Stimulated activated naive B cell treated with anti-CD40 and anti-IgM and Interleukin-4, amounts not matched to agents 10 μg/mL and 1 μg/mL and 100 μg/mL, for 72 hours (primary cell): ENCODE data around the gene STK10.
"Not testable (repeated sequence)": the region's sequence is repeated elsewhere in the genome, so short reads cannot be mapped to it uniquely, and the experiment has no call there.

ENCODE experiments used
- ATAC-seq, 2 donors: fragments of 150-1000 bp; cut with Tn5 transposase; replicated peaks; 2 replicates each; pipeline ENCODE4 v1.10.0; 2021; ENCODE audit warnings: moderate library complexity in 1 of 2
- DNase-seq: peaks from one replicate; pipeline ENCODE4 v3.0.0; 2021
- H3K27ac Mint-ChIP-seq: one replicate; pipeline ENCODE4 v1.8.0; 2022; ENCODE audit warnings: mild to moderate bottlenecking, mixed read lengths
- H3K27me3 Mint-ChIP-seq, 2 donors: one replicate each; pipeline ENCODE4 v1.8.0; 2022; ENCODE audit warnings: mixed read lengths in 2 of 2
- H3K36me3 Mint-ChIP-seq, 2 donors: one replicate each; pipeline ENCODE4 v1.8.0; 2022; ENCODE audit warnings: mixed read lengths in 2 of 2, mild to moderate bottlenecking in 1 of 2
- H3K4me1 Mint-ChIP-seq, 2 donors: one replicate each; pipeline ENCODE4 v1.8.0; 2022; ENCODE audit warnings: mixed read lengths in 2 of 2, mild to moderate bottlenecking in 1 of 2
- H3K4me3 Mint-ChIP-seq, 2 donors: one replicate each; pipeline ENCODE4 v1.8.0; 2022; ENCODE audit warnings: mild to moderate bottlenecking in 2 of 2, mixed read lengths in 2 of 2, moderate library complexity in 1 of 2
- H3K9me3 Mint-ChIP-seq, 2 donors: one replicate each; pipeline ENCODE4 v1.8.0; 2022; ENCODE audit warnings: mixed read lengths in 2 of 2, mild to moderate bottlenecking in 1 of 2

The STK10 gene

DNA sequence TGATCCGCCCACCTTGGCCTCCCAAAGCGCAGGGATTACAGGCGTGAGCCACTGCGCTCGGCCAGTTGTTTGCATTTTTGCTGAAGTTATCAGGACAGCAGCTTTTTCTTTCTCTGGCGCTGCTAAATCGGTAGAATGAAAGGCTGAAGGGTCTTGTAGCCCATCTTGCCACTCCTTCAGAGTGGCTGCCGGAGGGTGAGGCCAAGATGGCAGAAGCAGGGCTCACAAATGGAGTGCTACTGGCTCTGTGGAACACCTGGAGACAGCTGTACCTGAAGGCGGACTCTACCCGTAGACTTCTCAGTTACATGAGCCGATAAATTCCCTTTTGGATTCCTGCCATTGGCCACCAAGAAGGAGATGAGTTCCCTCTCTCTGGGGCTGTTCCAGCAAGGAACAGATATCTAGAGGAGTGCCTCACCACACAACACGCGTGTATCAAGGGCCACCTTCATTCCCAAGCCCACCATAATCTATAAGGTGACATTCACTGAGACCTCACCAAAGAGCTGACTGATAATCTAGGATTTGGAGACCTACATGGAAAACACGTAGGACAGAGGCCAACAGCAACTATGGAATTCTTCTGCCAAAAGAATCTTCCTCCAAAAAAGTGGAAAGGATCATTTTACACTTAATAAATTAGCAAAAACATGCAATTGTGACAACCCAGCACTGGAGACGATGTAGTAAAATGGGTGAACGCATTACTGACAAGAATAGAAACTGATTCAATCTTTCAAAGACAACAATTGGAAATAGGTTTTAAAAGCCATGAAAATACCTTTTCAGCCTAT, 21.8 kb downstream of the STK10 start:
- Mint-ChIP-seq H3K4me3 (no peak overlapping the region), H3K36me3 (peaks cover 33 to 44% of the 10 kb centered on the region in 2 donors), H3K4me1 (peaks cover 47 to 92% of the 10 kb centered on the region in 2 donors), H3K9me3 (no peaks in the 10 kb centered on the region), H3K27me3 (no peaks in the 10 kb centered on the region), H3K27ac (no peak overlapping the region)
- ATAC-seq (no peak), DNase-seq (no peak)

DNA sequence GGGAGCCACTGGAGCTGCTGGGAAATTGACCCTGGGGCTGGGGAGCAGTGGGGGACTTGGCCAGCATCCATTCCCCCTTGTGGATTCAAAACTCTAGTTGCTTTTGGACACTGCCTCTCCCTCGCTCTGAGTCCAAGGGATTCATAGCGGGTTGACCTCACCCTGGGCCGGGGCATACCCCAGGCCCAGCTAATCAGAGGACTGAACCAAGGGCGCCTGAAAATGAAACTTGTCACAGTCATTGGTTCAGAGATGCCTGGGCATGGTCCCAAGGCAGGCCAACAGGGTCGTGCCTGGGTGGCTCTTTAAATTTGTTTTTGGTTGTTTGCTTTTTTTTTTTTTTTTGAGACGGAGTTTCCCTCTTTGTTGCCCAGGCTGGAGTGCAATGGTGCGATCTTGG, 22.6 kb downstream of the STK10 start:
- no peak for DNase-seq
- Mint-ChIP-seq H3K27ac (peak overlapping the region; percentile 76), H3K4me3 (no peak overlapping the region), H3K27me3 (no peaks in the 10 kb centered on the region), H3K36me3 (peaks cover 34 to 42% of the 10 kb centered on the region in 2 donors), H3K9me3 (no peaks in the 10 kb centered on the region), H3K4me1 (peaks cover 46 to 92% of the 10 kb centered on the region in 2 donors)
- peak; percentile 52 to 72 for ATAC-seq

DNA sequence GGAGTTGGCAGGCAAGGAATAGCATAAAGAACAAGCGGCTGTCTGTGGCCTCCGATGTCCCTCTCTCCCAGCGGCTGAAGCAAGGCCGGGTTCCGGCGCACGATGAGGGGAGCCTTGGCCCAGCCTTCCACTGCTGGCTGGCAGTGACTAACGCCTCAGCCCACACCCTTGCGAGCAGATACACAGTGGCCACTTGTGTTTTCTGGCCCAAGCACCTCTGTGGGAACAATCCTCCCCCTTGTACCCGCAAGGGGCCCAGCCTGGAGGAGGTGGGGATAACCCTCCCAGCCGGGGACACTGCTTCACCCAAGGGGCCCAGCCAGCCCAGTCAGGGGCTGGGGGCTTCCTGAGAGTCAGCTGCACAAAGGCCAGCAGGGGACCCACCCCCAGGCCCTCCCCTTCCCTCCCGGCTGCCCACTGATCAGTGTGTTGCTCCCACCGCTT, 23.2 kb downstream of the STK10 start:
- Mint-ChIP-seq H3K4me3 (no peak overlapping the region), H3K9me3 (no peaks in the 10 kb centered on the region), H3K27ac (peak overlapping the region; percentile 76), H3K36me3 (peaks cover 30 to 41% of the 10 kb centered on the region in 2 donors), H3K4me1 (peaks cover 45 to 92% of the 10 kb centered on the region in 2 donors), H3K27me3 (no peaks in the 10 kb centered on the region)
- ATAC-seq (no peak), DNase-seq (no peak)

DNA sequence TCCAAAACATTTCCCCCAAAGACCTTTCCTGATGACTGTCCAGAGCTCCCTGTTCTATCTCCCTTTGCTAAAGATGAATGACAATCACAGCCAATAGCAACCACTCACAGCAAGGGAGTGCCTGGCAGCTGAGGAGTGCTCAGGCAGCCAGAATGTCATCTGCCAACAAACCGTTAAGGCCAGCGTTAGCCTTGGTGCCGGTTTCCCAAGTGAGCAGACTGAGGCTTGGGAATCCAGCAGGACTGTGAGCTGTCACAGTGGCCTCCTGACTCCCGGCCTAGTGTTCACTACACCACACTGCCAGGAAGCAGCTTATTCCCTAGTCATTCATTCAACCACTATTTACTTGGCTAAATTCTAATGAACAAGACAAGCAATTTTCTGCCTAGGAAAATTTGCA, 24.7 kb downstream of the STK10 start:
- H3K27ac Mint-ChIP-seq, result no peak overlapping the region
- peaks cover 34 to 39% of the 10 kb centered on the region in 2 donors for H3K36me3 Mint-ChIP-seq
- ATAC-seq (no peak), DNase-seq (no peak)
- H3K9me3 Mint-ChIP-seq, result no peaks in the 10 kb centered on the region
- peaks cover 47 to 90% of the 10 kb centered on the region in 2 donors for H3K4me1 Mint-ChIP-seq
- no peaks in the 10 kb centered on the region for H3K27me3 Mint-ChIP-seq
- H3K4me3 Mint-ChIP-seq, result no peak overlapping the region

DNA sequence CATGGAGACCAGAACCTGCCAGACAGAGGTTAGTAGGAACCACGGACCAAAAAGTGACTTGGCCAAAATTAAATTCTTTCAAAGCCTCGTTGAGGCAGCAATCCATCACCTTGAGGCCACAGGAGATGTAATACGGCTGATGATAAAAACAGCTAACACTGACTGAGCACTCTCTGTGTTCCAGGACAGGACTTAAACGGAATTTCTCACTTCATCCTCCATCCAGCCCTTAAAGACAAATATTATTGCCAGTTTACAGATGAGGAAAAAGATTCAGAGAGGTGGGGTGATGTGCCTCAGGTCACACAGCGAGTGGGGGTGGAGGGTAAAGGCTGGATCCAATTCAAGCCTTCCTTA, 25.1 kb downstream of the STK10 start:
- no peak overlapping the region for H3K4me3 Mint-ChIP-seq
- no peak overlapping the region for H3K27ac Mint-ChIP-seq
- no peaks in the 10 kb centered on the region for H3K9me3 Mint-ChIP-seq
- no peak for ATAC-seq
- no peaks in the 10 kb centered on the region for H3K27me3 Mint-ChIP-seq
- H3K4me1 Mint-ChIP-seq, result peaks cover 45 to 88% of the 10 kb centered on the region in 2 donors
- DNase-seq, result no peak
- peaks cover 36 to 43% of the 10 kb centered on the region in 2 donors for H3K36me3 Mint-ChIP-seq

DNA sequence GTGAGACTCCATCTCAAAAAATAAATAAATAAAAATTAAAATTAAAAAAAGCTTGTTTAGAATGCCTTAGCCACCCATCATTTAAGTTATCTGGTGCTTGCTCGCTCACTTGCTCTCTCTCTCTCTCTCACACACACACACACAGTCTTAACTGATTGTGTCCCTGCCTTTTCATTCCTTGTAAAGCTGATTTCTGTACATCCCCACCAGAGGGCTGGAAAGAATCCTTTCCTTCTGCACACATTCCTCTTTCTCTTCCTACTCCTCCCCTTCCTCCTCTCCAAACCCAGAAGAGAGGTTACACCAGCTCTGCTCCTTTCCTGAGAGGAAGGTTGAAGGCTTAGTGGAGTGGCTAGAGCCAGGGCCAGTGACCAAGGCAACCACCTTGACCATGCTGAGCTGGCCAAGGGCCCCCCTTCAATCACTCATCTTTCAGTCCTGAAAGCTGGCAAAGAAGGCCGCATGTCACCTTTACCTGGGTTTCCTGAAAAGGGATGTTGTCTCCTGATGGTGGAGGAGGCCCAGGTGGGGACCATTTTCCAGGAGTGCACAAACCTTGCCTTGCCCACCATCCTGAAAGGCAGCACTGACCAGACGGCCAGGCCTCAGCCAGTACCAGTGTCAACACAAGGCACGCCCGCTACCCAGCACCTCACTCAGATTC, 25.6 kb downstream of the STK10 start:
- no peak for ATAC-seq
- no peak overlapping the region for H3K4me3 Mint-ChIP-seq
- peaks cover 44 to 82% of the 10 kb centered on the region in 2 donors for H3K4me1 Mint-ChIP-seq
- peaks cover 39 to 46% of the 10 kb centered on the region in 2 donors for H3K36me3 Mint-ChIP-seq
- no peak for DNase-seq
- H3K9me3 Mint-ChIP-seq, result no peaks in the 10 kb centered on the region
- peak overlapping the region; percentile 72 for H3K27ac Mint-ChIP-seq
- no peaks in the 10 kb centered on the region for H3K27me3 Mint-ChIP-seq

DNA sequence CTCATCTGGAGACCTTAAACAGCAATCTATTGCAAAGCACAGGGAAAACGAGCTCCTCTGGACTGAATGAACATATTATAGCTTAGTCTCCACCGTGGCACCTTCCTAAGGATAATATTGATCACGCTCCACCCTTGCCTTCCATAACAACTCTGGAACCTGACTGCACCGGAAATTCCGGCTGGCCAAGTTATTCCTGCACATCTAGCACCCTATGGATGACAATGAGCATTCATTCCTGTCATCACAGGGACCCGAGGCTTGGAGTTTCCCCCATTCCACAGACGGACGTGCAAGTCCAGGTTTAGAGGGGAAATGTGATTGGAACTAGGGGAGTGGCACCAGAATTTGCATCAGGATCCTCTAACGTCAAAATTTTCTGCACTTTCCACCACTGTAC, 27.5 kb downstream of the STK10 start:
- ATAC-seq, result no peak
- DNase-seq, result no peak
- Mint-ChIP-seq H3K4me3 (no peak overlapping the region), H3K4me1 (peaks cover 53 to 81% of the 10 kb centered on the region in 2 donors), H3K36me3 (peaks cover 43 to 49% of the 10 kb centered on the region in 2 donors), H3K27ac (peak overlapping the region; percentile 67), H3K9me3 (no peaks in the 10 kb centered on the region), H3K27me3 (no peaks in the 10 kb centered on the region)

DNA sequence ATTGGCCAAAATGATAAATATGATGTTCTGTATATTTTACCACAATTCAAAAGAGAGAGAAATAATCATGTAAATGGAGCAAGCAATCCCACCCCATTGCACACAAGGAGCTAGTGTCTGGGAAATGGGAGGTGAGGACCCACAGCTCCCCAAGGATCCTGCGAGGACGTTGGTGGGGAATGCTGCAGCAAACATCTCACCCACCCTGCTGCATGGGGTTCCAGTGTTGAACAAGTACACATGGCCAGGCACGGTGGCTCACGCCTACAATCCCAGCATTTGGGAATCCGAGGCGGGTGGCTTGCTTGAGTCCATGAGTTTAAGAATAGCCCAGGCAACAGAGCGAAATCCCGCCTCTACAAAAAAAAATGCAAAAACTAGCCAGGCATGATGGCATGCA, 29.0 kb downstream of the STK10 start:
- Mint-ChIP-seq H3K4me1 (peaks cover 55 to 85% of the 10 kb centered on the region in 2 donors), H3K27me3 (no peaks in the 10 kb centered on the region), H3K4me3 (peak overlapping the region in 1 of 2 donors; percentile 19), H3K36me3 (peaks cover 51 to 61% of the 10 kb centered on the region in 2 donors), H3K9me3 (no peaks in the 10 kb centered on the region), H3K27ac (peak overlapping the region; percentile 33)
- ATAC-seq, result no peak
- no peak for DNase-seq

DNA sequence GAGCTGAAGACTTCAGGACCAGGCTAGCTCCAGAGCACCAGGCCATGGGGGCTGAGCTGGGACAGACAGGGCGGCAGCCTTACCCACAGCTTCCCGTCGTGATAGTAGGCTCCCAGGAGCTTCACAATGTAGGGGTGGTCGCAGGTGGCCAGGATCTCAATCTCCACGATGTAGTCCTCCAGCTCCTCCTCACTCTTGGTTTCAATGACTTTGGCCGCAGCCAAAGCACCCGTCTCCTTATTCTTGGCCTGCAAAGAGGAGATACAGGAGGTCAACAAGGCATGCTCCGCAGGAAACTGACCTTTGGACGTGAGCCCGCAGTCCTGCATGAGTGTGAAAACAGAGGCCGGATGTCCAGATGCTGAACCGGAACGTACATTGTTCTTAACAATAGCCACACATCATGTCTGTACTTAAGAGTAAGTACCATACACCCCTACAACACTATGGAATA, 31.5 kb downstream of the STK10 start:
- Mint-ChIP-seq H3K4me3 (peak overlapping the region in 1 of 2 donors; percentile 56), H3K4me1 (peaks cover 62 to 82% of the 10 kb centered on the region in 2 donors), H3K36me3 (peaks cover 66 to 75% of the 10 kb centered on the region in 2 donors), H3K9me3 (no peaks in the 10 kb centered on the region), H3K27me3 (no peaks in the 10 kb centered on the region), H3K27ac (peak overlapping the region; percentile 88)
- ATAC-seq, result no peak
- no peak for DNase-seq

DNA sequence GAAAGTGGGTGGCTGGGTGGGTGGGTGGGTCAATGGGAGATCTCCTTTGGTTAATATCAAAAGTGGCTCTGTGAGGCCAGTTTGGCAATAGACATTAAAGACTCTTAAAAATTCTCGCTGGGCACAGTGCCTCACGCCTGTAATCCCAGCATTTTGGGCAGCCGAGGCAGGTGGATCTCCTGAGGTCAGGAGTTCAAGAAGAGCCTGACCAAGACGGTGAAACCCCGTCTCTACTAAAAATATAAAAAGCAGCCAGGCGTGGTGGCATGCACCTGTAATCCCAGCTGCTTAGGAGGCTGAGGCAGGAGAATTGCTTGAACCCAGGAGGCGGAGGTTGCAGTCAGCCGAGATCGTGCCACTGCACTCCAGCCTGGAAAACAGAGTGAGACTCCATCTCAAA, 32.9 kb downstream of the STK10 start:
- Mint-ChIP-seq H3K4me3 (peak overlapping the region in 1 of 2 donors; percentile 30), H3K4me1 (peaks cover 64 to 82% of the 10 kb centered on the region in 2 donors), H3K27ac (peak overlapping the region; percentile 53), H3K36me3 (peaks cover 69 to 78% of the 10 kb centered on the region in 2 donors)
- H3K27me3 Mint-ChIP-seq, DNase-seq, H3K9me3 Mint-ChIP-seq: not testable (repeated sequence)
- ATAC-seq, result peak; percentile 5 to 20

DNA sequence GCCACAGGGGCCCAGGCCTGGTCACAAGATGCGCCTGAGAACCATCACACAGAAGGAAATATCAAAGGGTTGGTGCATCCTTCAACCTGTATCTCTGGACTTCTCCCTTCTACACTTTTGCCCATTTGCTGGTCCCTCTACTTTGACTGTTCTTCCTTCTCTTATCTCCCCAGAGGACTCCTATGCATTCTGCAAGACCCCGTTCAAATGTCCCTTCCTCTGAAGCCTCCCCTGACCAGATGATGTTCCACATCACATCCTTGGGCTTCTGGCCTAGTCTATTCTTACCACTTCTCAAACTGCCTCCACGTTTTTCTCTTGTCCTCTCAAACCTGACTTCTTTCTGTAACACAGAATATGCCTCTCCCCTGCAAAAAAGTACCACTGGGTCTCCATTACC, 34.3 kb downstream of the STK10 start:
- DNase-seq (no peak), ATAC-seq (no peak)
- peak overlapping the region; percentile 25 for H3K27ac Mint-ChIP-seq
- H3K27me3 Mint-ChIP-seq, result no peaks in the 10 kb centered on the region
- H3K4me1 Mint-ChIP-seq, result peaks cover 56 to 71% of the 10 kb centered on the region in 2 donors
- H3K9me3 Mint-ChIP-seq, result no peaks in the 10 kb centered on the region
- H3K36me3 Mint-ChIP-seq, result peaks cover 66 to 75% of the 10 kb centered on the region in 2 donors
- H3K4me3 Mint-ChIP-seq, result no peak overlapping the region

DNA sequence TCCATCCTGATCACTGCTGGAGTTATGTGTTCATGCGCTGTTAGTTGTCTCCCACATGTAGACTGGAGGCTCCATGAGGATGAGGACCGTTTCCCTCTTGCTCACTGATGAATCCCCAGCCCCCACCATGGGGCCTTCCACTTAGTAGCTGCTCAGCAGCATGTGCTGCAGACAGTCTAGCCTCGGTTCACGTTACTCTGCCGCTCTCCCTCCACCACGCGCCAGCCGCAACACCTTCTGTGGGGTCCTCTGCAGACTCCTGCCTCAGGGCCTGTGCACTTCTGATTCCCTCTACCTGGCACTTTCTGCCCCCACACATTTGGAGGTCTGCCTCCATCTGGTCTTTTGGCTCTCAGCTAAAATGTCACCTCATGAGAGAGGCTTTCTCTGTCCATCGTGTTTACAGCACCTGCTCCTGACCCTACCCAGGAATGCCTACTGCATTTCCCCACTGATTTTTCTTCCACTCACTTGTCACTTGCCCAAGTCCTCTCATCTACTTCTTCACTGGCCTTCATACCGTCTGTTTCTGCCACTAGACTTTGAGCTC, 36.3 kb downstream of the STK10 start:
- no peaks in the 10 kb centered on the region for H3K27me3 Mint-ChIP-seq
- DNase-seq, result no peak
- H3K27ac Mint-ChIP-seq, result peak overlapping the region; percentile 94
- H3K4me1 Mint-ChIP-seq, result peaks cover 60 to 77% of the 10 kb centered on the region in 2 donors
- ATAC-seq, result no peak
- H3K4me3 Mint-ChIP-seq, result peak overlapping the region; percentile 34 to 68
- H3K9me3 Mint-ChIP-seq, result no peaks in the 10 kb centered on the region
- H3K36me3 Mint-ChIP-seq, result peaks cover 64 to 76% of the 10 kb centered on the region in 2 donors

DNA sequence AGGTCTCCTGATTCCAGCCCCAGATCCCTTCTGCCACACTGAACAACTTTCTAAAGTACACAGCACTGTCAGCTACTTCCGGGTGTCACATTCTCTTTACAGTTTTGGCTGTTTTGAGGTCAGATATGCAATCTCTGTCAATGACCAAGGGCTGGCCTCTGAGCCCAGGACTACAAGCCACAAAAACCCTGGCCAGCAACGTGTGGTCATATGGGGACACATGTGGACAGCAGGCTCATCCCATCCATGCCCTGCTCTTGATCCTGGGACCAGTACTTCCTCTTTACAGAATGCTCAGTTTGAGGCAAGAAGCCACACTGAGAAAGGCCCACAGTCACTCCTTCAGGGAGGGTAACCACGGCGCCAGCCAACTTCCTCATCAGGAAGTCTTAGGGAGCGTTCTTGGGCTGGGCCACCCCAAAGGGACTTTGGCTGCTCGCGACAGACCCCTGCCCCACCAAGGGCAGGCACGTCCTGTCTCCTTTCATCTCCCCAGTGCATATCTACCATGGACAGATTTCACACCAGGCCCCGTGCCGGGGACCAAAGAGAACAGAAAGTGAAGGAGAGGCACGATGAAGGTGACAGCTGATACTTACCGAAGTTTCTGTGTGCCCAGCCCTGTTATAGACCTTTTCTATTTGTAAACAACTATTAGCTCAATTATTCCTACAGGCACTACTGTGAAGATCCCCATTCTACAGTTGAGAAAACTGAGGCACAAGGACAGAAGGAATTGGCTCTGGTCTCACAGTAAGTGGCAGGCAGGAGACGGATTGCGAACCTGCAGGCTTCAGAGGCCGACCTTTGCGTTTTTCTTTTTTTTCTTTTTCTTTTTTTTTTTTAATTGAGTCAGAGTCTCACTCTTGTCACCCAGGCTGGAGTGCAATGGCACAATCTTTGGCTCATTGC, 37.3 kb downstream of the STK10 start:
- ATAC-seq (peak; percentile 79 to 82), DNase-seq (peak; percentile 31)
- Mint-ChIP-seq H3K9me3 (no peaks in the 10 kb centered on the region), H3K27me3 (no peaks in the 10 kb centered on the region), H3K36me3 (peaks cover 64 to 77% of the 10 kb centered on the region in 2 donors), H3K4me1 (peaks cover 57 to 77% of the 10 kb centered on the region in 2 donors), H3K27ac (peak overlapping the region; percentile 94), H3K4me3 (peak overlapping the region; percentile 67 to 68)

DNA sequence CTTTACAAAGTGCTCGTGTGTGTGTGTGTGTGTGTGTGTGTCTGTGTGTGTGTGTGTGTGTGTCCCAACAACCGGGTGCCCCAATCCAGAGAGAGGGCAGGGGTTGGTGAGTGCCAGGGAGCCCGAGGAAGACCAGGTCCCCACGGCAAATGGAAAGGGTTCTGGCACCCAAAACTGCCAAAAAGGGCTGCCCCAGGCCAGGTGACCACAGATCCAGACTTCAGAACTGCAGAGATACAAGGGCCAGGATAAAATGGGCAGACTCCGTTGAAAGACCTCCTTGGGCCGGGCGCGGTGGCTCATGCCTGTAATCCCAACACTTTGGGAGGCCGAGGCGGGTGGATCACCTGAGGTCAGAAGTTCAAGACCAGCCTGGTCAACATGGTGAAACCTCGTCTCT, 38.5 kb downstream of the STK10 start:
- Mint-ChIP-seq H3K4me1 (peaks cover 60 to 77% of the 10 kb centered on the region in 2 donors), H3K36me3 (peaks cover 66 to 74% of the 10 kb centered on the region in 2 donors)
- DNase-seq, ATAC-seq, H3K9me3 Mint-ChIP-seq, H3K4me3 Mint-ChIP-seq, H3K27me3 Mint-ChIP-seq, H3K27ac Mint-ChIP-seq: not testable (repeated sequence)
